Measurements from ENCODE around the gene SLC39A11.
"Not testable (repeated sequence)": the region's sequence is repeated elsewhere in the genome, so short reads cannot be mapped to it uniquely, and the experiment has no call there.

SLC39A11 gene

GRCh38 chr17:73105431-73105830 is 12.9 kb upstream of the SLC39A11 start:
- DNase-seq = no peak

GRCh38 chr17:73104450-73104849 is 12.0 kb upstream of the SLC39A11 start:
- no peak for DNase-seq

- DNase-seq = no peak
These were observed 11.3 kb upstream of the SLC39A11 start for GRCh38 chr17:73103641-73104335.

- no peak for DNase-seq
These were observed 8.5 kb upstream of the SLC39A11 start for GRCh38 chr17:73101031-73101430.

- no peak for DNase-seq
These were observed 7.9 kb upstream of the SLC39A11 start for GRCh38 chr17:73100363-73100762.

GRCh38 chr17:73099511-73099910 is 7.0 kb upstream of the SLC39A11 start:
- no peak for DNase-seq

- no peak for DNase-seq
These were observed 6.4 kb upstream of the SLC39A11 start for GRCh38 chr17:73098919-73099318.

GRCh38 chr17:73097973-73098765 is 5.7 kb upstream of the SLC39A11 start:
- not testable (repeated sequence) for DNase-seq

GRCh38 chr17:73096866-73097265 is 4.4 kb upstream of the SLC39A11 start:
- no peak for DNase-seq

GRCh38 chr17:73096211-73096610 is 3.7 kb upstream of the SLC39A11 start:
- DNase-seq = no peak

- DNase-seq = no peak
These were observed 798 bp upstream of the SLC39A11 start for GRCh38 chr17:73093286-73093685.

GRCh38 chr17:73091770-73092522 is 542 bp downstream of the SLC39A11 start:
- DNase-seq = no peak

GRCh38 chr17:73091410-73091769 is 1.1 kb downstream of the SLC39A11 start:
- no peak for DNase-seq

- DNase-seq = no peak
These were observed 1.9 kb downstream of the SLC39A11 start for GRCh38 chr17:73090396-73091202.

- no peak for DNase-seq
These were observed 2.9 kb downstream of the SLC39A11 start for GRCh38 chr17:73089322-73090317.

- no peak for DNase-seq
These were observed 3.9 kb downstream of the SLC39A11 start for GRCh38 chr17:73088561-73088960.

- DNase-seq = no peak
These were observed 9.1 kb downstream of the SLC39A11 start for GRCh38 chr17:73083432-73083831.

GRCh38 chr17:73074566-73074965 is 17.9 kb downstream of the SLC39A11 start:
- DNase-seq = no peak

GRCh38 chr17:73072219-73072962 is 20.1 kb downstream of the SLC39A11 start:
- no peak for DNase-seq

GRCh38 chr17:73071066-73071999 is 21.2 kb downstream of the SLC39A11 start:
- no peak for DNase-seq
